ENCODE measurements around the gene ZNF423. TPM values are rescaled to one million over a fixed set of nuclear protein-coding genes. Genes with fewer than 3 reads are reported as not detected.

ZNF423 gene
- total RNA-seq, 2 experiments from 2014 or later, result not detected

GRCh38 chr16:49663081-49664065 is 192.5 kb downstream of the ZNF423 start:
- no peak for TF ChIP-seq CTCF (IDR thresholded peaks at IDR 0.05)
- H3K27me3 Mint-ChIP-seq, result no peaks in the 10 kb centered on the region
- no peak for DNase-seq
- no peaks in the 10 kb centered on the region for H3K9me3 Mint-ChIP-seq
- H3K36me3 Mint-ChIP-seq (ENCODE audit: low read depth), result no peaks in the 10 kb centered on the region
- ChIA-PET POLR2A (no interaction called here), CTCF (no interaction called here)
- ATAC-seq, result no peak
- no peak overlapping the region for H3K4me3 Mint-ChIP-seq
- intact Hi-C loops (cut with micrococcal nuclease), result no loop called here
- no peaks in the 10 kb centered on the region for H3K4me1 Mint-ChIP-seq (ENCODE audit: low read depth)
- no peak overlapping the region for H3K27ac Mint-ChIP-seq

DNA sequence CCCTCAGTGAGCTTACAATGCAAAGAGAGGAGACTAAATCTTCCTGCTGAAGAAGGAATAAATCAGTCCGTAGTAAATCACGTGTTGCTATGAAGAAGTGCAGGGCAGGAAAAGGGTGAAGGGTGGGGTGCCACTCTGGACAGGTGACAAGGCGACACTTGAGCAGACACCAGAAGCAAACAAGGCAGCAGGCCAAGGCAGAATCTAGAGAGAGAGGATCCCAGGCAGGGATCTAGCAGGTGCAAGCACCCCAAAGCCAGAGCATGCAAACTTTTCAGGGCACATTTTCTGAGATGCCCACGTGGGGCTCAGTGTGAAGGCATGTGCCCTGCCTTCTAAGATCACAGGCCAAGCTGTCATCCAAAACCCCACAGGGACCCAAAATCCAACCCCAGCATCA is 193.3 kb downstream of the ZNF423 start:
- H3K4me1 Mint-ChIP-seq (ENCODE audit: low read depth), result no peaks in the 10 kb centered on the region
- DNase-seq (no peak), ATAC-seq (no peak)
- no peak overlapping the region for H3K4me3 Mint-ChIP-seq
- no peak for TF ChIP-seq CTCF (IDR thresholded peaks at IDR 0.05)
- H3K36me3 Mint-ChIP-seq (ENCODE audit: low read depth), result no peaks in the 10 kb centered on the region
- no peaks in the 10 kb centered on the region for H3K27me3 Mint-ChIP-seq
- no peak overlapping the region for H3K27ac Mint-ChIP-seq
- no peaks in the 10 kb centered on the region for H3K9me3 Mint-ChIP-seq
- POLR2A ChIA-PET, result no interaction called here
- intact Hi-C loops (cut with micrococcal nuclease), result no loop called here
- CTCF ChIA-PET, result interaction anchor here (0.9 kb wide), 1 partner anchor 63 kb away, joined by 3 read pairs; no protein-coding TSS in a partner anchor

DNA sequence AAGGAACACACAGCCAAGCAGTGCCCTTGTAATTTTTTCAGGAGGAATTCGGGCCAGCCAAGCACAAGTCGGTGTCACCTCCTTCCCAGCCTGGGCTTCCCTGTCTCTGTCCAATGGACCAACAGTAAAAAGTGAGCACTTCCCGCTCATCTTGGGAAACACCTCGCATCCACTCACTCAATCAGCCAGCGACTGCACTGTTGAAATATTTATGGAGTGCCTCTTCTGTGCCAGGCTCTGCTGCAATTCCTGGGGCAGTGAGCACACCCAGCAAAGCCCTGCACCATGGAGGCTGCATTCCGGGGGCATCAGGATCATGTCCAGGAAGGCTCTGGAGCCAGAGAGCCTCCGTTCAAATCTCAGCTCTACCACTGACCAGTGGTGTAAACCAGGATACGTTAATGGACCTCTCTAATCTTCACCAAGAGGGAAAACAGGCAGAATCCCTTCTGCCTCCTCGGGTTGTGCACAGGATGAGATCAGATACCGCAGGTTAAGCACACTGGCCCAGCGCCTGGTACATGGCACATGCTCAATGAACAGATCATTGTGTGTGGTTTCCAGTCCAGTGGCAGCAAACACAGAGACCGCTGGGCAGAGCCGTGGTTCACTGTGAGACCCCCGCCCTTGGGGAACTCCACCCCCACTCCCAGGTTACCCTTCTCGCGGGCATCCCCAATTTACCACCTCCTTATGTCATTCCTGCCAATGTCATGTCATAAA is 194.3 kb downstream of the ZNF423 start:
- H3K4me1 Mint-ChIP-seq (ENCODE audit: low read depth), result no peaks in the 10 kb centered on the region
- TF ChIP-seq CTCF (IDR thresholded peaks at IDR 0.05), result no peak
- no peaks in the 10 kb centered on the region for H3K9me3 Mint-ChIP-seq
- H3K27ac Mint-ChIP-seq, result no peak overlapping the region
- no peak for DNase-seq
- no peaks in the 10 kb centered on the region for H3K36me3 Mint-ChIP-seq (ENCODE audit: low read depth)
- CTCF ChIA-PET, result interaction anchor here (0.9 kb wide), 1 partner anchor 64 kb away, joined by 3 read pairs; no protein-coding TSS in a partner anchor
- H3K27me3 Mint-ChIP-seq, result no peaks in the 10 kb centered on the region
- intact Hi-C loops (cut with micrococcal nuclease), result no loop called here
- H3K4me3 Mint-ChIP-seq, result no peak overlapping the region
- POLR2A ChIA-PET, result no interaction called here
- ATAC-seq, result no peak

DNA sequence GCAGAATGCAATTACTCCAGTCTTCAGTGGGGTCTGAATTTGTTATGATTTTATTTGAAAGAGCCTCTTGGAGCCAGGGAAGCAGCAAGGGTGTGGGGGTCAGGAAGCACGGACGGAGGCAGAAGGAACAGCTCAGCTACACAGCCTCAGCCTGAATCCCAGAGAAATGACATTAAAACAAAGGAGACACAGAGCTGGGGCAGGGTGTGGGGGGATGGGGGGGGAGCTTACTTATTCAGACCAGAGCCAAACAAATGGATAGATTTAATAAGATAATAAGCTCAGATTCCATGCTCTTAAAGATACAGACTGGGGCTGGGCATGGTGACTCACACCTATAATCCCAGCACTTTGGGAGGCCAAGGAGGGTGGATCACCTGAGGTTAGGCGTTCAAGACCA is 195.3 kb downstream of the ZNF423 start:
- intact Hi-C loops (cut with micrococcal nuclease), result no loop called here
- CTCF ChIA-PET, result no interaction called here

More for the DNA sequence above, 195.3 kb downstream of the ZNF423 start:
- no peaks in the 10 kb centered on the region for H3K36me3 Mint-ChIP-seq (ENCODE audit: low read depth)
- H3K27ac Mint-ChIP-seq, result no peak overlapping the region
- H3K4me3 Mint-ChIP-seq, result no peak overlapping the region
- no peaks in the 10 kb centered on the region for H3K9me3 Mint-ChIP-seq
- no peak for ATAC-seq
- DNase-seq, result no peak
- POLR2A ChIA-PET, result no interaction called here
- TF ChIP-seq CTCF (IDR thresholded peaks at IDR 0.05), result no peak
- H3K4me1 Mint-ChIP-seq (ENCODE audit: low read depth), result no peaks in the 10 kb centered on the region
- H3K27me3 Mint-ChIP-seq, result no peaks in the 10 kb centered on the region

Data from activated CD8-positive, alpha-beta T cell treated with anti-CD3 and anti-CD28 coated beads for 36 hours (primary cell).